Breast epithelium (tissue), 3 donors: Measurements from ENCODE around the gene NCAM2.

Experiments used
- POLR2A ChIP-seq: fragments of 450-650 bp; IDR thresholded peaks from one replicate; pipeline ENCODE4 v1.6.1; 2016; ENCODE audit warnings: antibody characterized with exemption, mild to moderate bottlenecking, moderate library complexity
- TF ChIP-seq, protein P1 (sequence below), 3 donors: fragments of 450-650 bp; IDR thresholded peaks; one replicate each; pipeline ENCODE4 v1.5.1; 2016 to 2017; ENCODE audit warnings: antibody characterized with exemption in 3 of 3, mild to moderate bottlenecking in 3 of 3, moderate library complexity in 3 of 3

DNA sequence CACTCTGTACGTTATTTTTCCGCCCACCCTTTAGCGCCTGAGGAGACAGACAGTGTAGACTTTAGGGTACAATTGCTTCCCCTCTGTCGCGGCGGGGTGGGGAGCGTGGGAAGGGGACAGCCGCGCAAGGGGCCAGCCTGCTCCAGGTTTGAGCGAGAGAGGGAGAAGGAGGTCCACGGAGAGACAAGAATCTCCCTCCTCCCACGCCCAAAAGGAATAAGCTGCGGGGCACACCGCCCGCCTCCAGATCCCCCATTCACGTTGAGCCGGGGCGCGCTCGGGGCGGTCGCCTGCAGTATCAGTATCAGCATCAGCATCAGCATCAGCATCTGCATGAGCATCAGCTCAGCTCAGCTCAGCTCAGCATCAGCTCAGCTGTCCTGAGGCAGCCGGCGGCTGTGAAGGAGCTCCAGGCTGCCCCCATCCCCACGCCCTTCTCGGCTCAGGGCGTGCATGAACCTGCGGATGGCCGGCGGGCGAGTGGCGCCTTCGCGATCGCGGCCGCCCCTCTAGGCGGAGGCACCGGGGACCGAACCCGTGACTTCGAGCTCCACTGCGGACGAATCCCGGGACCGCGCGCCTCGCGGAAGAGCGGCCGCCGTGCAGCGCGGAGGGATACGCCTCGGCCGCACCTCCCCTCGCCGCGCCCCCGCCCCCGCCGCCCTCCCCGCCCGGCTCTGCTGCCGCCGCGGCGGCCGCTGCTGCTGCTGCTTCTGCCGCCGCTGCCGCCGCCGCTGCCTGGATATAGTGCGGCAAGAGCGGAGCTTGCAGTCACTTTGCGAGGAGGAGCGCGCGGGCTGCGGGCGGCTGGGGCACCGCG lies at the start of gene NCAM2:
- TF ChIP-seq, protein P1, sequence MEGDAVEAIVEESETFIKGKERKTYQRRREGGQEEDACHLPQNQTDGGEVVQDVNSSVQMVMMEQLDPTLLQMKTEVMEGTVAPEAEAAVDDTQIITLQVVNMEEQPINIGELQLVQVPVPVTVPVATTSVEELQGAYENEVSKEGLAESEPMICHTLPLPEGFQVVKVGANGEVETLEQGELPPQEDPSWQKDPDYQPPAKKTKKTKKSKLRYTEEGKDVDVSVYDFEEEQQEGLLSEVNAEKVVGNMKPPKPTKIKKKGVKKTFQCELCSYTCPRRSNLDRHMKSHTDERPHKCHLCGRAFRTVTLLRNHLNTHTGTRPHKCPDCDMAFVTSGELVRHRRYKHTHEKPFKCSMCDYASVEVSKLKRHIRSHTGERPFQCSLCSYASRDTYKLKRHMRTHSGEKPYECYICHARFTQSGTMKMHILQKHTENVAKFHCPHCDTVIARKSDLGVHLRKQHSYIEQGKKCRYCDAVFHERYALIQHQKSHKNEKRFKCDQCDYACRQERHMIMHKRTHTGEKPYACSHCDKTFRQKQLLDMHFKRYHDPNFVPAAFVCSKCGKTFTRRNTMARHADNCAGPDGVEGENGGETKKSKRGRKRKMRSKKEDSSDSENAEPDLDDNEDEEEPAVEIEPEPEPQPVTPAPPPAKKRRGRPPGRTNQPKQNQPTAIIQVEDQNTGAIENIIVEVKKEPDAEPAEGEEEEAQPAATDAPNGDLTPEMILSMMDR (IDR thresholded peaks at IDR 0.05) = no peak
- no peak for TF ChIP-seq POLR2A
